K562 (cell line): Measurements from ENCODE around the gene SYN1.
"Not testable (repeated sequence)": the region's sequence is repeated elsewhere in the genome, so short reads cannot be mapped to it uniquely, and the experiment has no call there.

ENCODE experiments used
- CTCF ChIP-seq, 3 experiments: IDR thresholded peaks in 2 of 3; conservative IDR thresholded peaks in 1 of 3; 2 replicates each; pipeline ENCODE4 v1.5.1; 2011 to 2012; ENCODE audit warnings: low read length in 3 of 3, mild to moderate bottlenecking in 3 of 3, control low read depth in 2 of 3, improper control_type of control experiment in 1 of 3, inconsistent platforms in 1 of 3, low read depth in 1 of 3, mixed read lengths in 1 of 3, moderate library complexity in 1 of 3; ENCODE audit not compliant: insufficient read depth in 2 of 3
- FOXP1 ChIP-seq: sonication (generic); formaldehyde crosslinking; IDR thresholded peaks from 2 replicates; pipeline ENCODE4 v1.8.0; 2022; ENCODE audit warnings: mild to moderate bottlenecking, missing genetic modification reagents
- NBN ChIP-seq: fragments of 450-650 bp; IDR thresholded peaks from 2 replicates; pipeline ENCODE4 v1.6.1; 2016; ENCODE audit warnings: low read depth, mild to moderate bottlenecking
- NR3C1 ChIP-seq: sonication (generic); formaldehyde crosslinking; IDR thresholded peaks from 2 replicates; pipeline ENCODE4 v1.8.1; 2022; ENCODE audit warnings: missing genetic modification reagents
- PHF21A ChIP-seq: fragments of 450-650 bp; IDR thresholded peaks from 2 replicates; pipeline ENCODE4 v1.6.1; 2017; ENCODE audit warnings: low read depth, borderline replicate concordance
- PML ChIP-seq: IDR thresholded peaks from 2 replicates; pipeline ENCODE4 v1.6.1; 2012; ENCODE audit warnings: low read length, inconsistent platforms
- TFAM ChIP-seq: fragments of 250-450 bp; sonication (Bioruptor Pico); conservative IDR thresholded peaks from 2 replicates; pipeline ENCODE4 v1.5.0; 2021; ENCODE audit warnings: mild to moderate bottlenecking, moderate library complexity
- ZBTB8A ChIP-seq: fragments of 450-650 bp; IDR thresholded peaks from 2 replicates; pipeline ENCODE4 v1.6.1; 2018; ENCODE audit warnings: mild to moderate bottlenecking, moderate library complexity; ENCODE audit not compliant: partially characterized antibody

- TF ChIP-seq ZBTB8A; PML; NR3C1 (CRISPR knock-in tag); NBN; CTCF (IDR thresholded peaks at IDR 0.05 in 2 of 3, conservative IDR thresholded peaks at IDR 0.05 in 1 of 3; ENCODE audit: insufficient read depth in 2 of 3, low read depth in 1 of 3, low read length in 3 of 3); TFAM (CRISPR knock-in tag); FOXP1 (CRISPR knock-in tag); PHF21A: not testable (repeated sequence)
Observed at GRCh38 chrX:47665797-47666196, 46.1 kb upstream of the SYN1 start.
